Transverse colon (tissue), 4 donors: ENCODE data around the gene RANBP3L. TPM values are rescaled to one million over a fixed set of nuclear protein-coding genes. Genes with fewer than 3 reads are reported as not detected.
A peak's percentile ranks its signal among the peaks of the same experiment; 100 is the strongest.

Source experiments
- DNase-seq: peaks from one replicate; pipeline ENCODE4 v3.0.0-alpha.2; 2019
- H3K27ac ChIP-seq, 4 donors: fragments of 200-600 bp; sonication (generic); 2 replicates each; pipeline ENCODE4 v1.5.1; 2016 to 2018; ENCODE audit warnings: inconsistent platforms in 4 of 4
- H3K27me3 ChIP-seq: fragments of 200-600 bp; sonication (generic); 2 replicates; pipeline ENCODE4 v1.5.1; 2017; ENCODE audit warnings: inconsistent platforms
- H3K36me3 ChIP-seq, 4 donors: fragments of 200-600 bp; sonication (generic); 2 replicates each; pipeline ENCODE4 v1.5.1; 2017 to 2019; ENCODE audit warnings: inconsistent platforms in 4 of 4
- H3K4me1 ChIP-seq, 4 donors: fragments of 200-600 bp; sonication (generic); 2 replicates each; pipeline ENCODE4 v1.5.1; 2017 to 2020; ENCODE audit warnings: inconsistent platforms in 4 of 4
- H3K4me3 ChIP-seq, 4 donors: fragments of 200-600 bp; sonication (generic); 1 replicate in 1 of 4; 2 replicates in 3 of 4; pipeline versions ENCODE4 v1.5.1 to v1.6.1; 2017 to 2019; ENCODE audit warnings: inconsistent platforms in 4 of 4
- H3K9me3 ChIP-seq, 2 donors: fragments of 200-600 bp; sonication (generic); 2 replicates each; pipeline ENCODE4 v1.5.1; 2017 to 2019; ENCODE audit warnings: inconsistent platforms in 2 of 2
- EP300 ChIP-seq: sonication (generic); formaldehyde crosslinking; IDR thresholded peaks from one replicate; pipeline ENCODE4 v1.6.1; 2017; ENCODE audit warnings: antibody characterized with exemption, low read depth
- POLR2A ChIP-seq: fragments of 450-650 bp; IDR thresholded peaks from one replicate; pipeline ENCODE4 v1.6.1; 2016; ENCODE audit warnings: antibody characterized with exemption, mild to moderate bottlenecking, moderate library complexity
- POLR2AphosphoS5 ChIP-seq, 3 donors: sonication (generic); formaldehyde crosslinking; IDR thresholded peaks; one replicate each; pipeline ENCODE4 v1.6.1; 2016; ENCODE audit warnings: antibody characterized with exemption in 3 of 3
- WGBS, 2 donors: methylation state at CpG; one replicate each; pipeline ENCODE4 v1.1.5; 2018; ENCODE audit warnings: low coverage in 1 of 2; 5-methylcytosine and 5-hydroxymethylcytosine counted together
- in situ Hi-C, 4 donors: fragments of 200-750 bp; cut with MboI; loops; one replicate each; pipeline versions ENCODE4 v1.15.0 to v1.15.1; 2017; ENCODE audit warnings: low sequenced_read_pairs in 3 of 4, low pct_ligation_motif_present in 1 of 4, low pct_unique_long_range_greater_than_20kb in 1 of 4
- intact Hi-C: fragments of 100-400 bp; cut with DNase I; formaldehyde crosslinking; loops from one replicate; pipeline ENCODE4 v1.15.1; 2023; ENCODE audit warnings: low total_unique reads
- total RNA-seq, 4 donors: library from RNA; depleted of rRNA; stranded (reverse); fragments of >200 nt; gene quantifications; one replicate each; pipeline ENCODE4 v1.1.0, GENCODE V29; 2016
- TF ChIP-seq, protein P1 (sequence below), 5 experiments: fragments of 200-600 bp in 3 of 5; fragments of 450-650 bp in 2 of 5; sonication (generic) in 3 of 5; IDR thresholded peaks; 1 replicate in 2 of 5; 2 replicates in 3 of 5; pipeline ENCODE4 v1.5.1; 2016 to 2017; ENCODE audit warnings: antibody characterized with exemption in 5 of 5, inconsistent platforms in 3 of 5, mild to moderate bottlenecking in 2 of 5, moderate library complexity in 1 of 5

RANBP3L gene
- total RNA-seq, 4 donors from 2014 or later: 0.60 to 1.2 (median 0.96) TPM

GRCh38 chr5:36241631-36242533 lies 59.8 kb downstream of the RANBP3L start, which contains the start of gene NADK2:
NADK2 (minus strand) TSS chr5:36241925; CDS start chr5:36241798, 127 bp downstream.
- H3K36me3 ChIP-seq: no peaks in the 10 kb centered on the region
- H3K27ac ChIP-seq: peak within 1 kb of the TSS; percentile 98 to 99 (median 99)
- H3K4me3 ChIP-seq: peak within 1 kb of the TSS; percentile 87 to 98 (median 91)
- H3K27me3 ChIP-seq: no peaks in the 10 kb centered on the region
- in situ Hi-C loops (loop anchor here in 1 of 4 donors (10.0 kb wide), 1 partner anchor 87 kb away; the partner anchor contains the start of genes LMBRD2 and SKP2), intact Hi-C loops (loop anchor here (2.0 kb wide), 1 partner anchor 63 kb away; no protein-coding TSS in a partner anchor)
- 1% methylated on average over 58 of the region's 100 CpGs; no CpG with 5 or more reads in 1 of the 2 donors for WGBS, 2 donors
- TF ChIP-seq, protein P1, sequence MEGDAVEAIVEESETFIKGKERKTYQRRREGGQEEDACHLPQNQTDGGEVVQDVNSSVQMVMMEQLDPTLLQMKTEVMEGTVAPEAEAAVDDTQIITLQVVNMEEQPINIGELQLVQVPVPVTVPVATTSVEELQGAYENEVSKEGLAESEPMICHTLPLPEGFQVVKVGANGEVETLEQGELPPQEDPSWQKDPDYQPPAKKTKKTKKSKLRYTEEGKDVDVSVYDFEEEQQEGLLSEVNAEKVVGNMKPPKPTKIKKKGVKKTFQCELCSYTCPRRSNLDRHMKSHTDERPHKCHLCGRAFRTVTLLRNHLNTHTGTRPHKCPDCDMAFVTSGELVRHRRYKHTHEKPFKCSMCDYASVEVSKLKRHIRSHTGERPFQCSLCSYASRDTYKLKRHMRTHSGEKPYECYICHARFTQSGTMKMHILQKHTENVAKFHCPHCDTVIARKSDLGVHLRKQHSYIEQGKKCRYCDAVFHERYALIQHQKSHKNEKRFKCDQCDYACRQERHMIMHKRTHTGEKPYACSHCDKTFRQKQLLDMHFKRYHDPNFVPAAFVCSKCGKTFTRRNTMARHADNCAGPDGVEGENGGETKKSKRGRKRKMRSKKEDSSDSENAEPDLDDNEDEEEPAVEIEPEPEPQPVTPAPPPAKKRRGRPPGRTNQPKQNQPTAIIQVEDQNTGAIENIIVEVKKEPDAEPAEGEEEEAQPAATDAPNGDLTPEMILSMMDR (IDR thresholded peaks at IDR 0.05): peak; percentile 51 to 75 (median 64)
- TF ChIP-seq POLR2AphosphoS5 (IDR thresholded peaks at IDR 0.05) (peak; percentile 80 to 89 (median 88)), EP300 (peak; percentile 59), POLR2A (peak; percentile 62)
- H3K9me3 ChIP-seq: no peaks in the 10 kb centered on the region
- peak; percentile 95 for DNase-seq
- peaks cover 21 to 46% (median 36%) of the 10 kb centered on the region in 4 donors for H3K4me1 ChIP-seq

DNA sequence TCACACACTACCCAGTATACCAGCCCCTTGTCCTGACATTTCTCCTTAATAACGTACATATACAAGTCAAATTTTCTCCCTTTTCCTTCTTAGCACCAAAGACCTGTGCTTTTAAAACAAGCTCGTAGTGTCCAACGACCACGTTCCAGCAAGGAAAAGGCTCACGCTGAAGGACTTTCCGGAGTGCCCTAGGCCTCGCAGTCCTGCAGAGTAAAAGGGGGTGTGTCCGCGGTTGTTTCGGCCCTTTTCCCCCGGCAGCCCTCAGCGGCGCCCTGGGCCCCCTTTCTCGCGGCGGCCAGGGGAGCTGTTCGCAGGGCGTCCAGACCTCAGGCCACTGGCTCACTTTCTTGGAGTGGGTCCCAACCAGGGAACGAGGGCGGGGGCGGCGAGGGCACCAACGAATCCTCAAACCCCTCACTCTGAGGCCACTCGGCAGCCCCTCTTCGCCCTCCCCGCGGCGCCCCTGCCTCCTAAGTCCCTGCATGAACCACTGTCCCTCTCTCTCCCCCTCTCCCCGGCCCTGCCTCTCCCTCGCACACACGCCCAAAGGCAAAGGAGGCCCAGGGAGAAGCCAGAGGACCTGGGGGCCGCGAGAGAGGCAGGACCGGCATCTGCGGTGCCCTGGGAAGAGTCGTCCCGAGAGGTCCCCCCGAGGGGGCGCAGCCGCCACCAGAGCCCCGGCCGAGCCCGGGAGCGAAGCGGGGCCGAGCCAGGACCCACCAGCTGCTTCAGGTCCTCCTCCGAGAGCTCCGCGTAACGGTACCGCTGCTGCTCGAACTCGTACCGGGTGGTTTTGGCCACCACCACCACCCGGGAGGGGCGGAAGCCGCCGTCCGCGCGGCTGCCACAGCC lies 60.7 kb downstream of the RANBP3L start:
- Histone ChIP-seq H3K27ac (peak overlapping the region; percentile 98 to 99 (median 99)), H3K9me3 (no peaks in the 10 kb centered on the region), H3K4me3 (peak overlapping the region; percentile 87 to 98 (median 91)), H3K4me1 (peaks cover 21 to 46% (median 36%) of the 10 kb centered on the region in 4 donors), H3K36me3 (no peaks in the 10 kb centered on the region), H3K27me3 (no peaks in the 10 kb centered on the region)
- peak; percentile 68 for DNase-seq
- TF ChIP-seq EP300 (no peak), POLR2AphosphoS5 (IDR thresholded peaks at IDR 0.05) (peak in 2 of 3 donors; percentile 6 to 23)
- 0 to 1% methylated on average over 4 to 14 of the region's 61 CpGs for WGBS, 2 donors
- intact Hi-C loops: loop anchor here (2.0 kb wide), 1 partner anchor 64 kb away; no protein-coding TSS in a partner anchor
- in situ Hi-C loops: loop anchor here in 1 of 4 donors (10.0 kb wide), 1 partner anchor 86 kb away; the partner anchor contains the start of genes LMBRD2 and SKP2

- Histone ChIP-seq H3K27ac (peak overlapping the region; percentile 98 to 99 (median 99)), H3K4me3 (peak overlapping the region in 1 of 4 donors; percentile 98), H3K4me1 (peaks cover 21 to 49% (median 36%) of the 10 kb centered on the region in 4 donors), H3K36me3 (no peaks in the 10 kb centered on the region), H3K9me3 (no peaks in the 10 kb centered on the region), H3K27me3 (no peaks in the 10 kb centered on the region)
- in situ Hi-C loops: loop anchor here in 1 of 4 donors (10.0 kb wide), 1 partner anchor 85 kb away; the partner anchor contains the start of genes LMBRD2 and SKP2
- intact Hi-C loops: loop anchor here (2.0 kb wide), 1 partner anchor 65 kb away; no protein-coding TSS in a partner anchor
- no peak for TF ChIP-seq EP300
- TF ChIP-seq, protein P1 (IDR thresholded peaks at IDR 0.05): no peak
- no peak for TF ChIP-seq POLR2AphosphoS5 (IDR thresholded peaks at IDR 0.05)
- TF ChIP-seq POLR2A: no peak
- 32 to 36% methylated on average over 4 of the region's 4 CpGs for WGBS, 2 donors
- DNase-seq: no peak
Observed at GRCh38 chr5:36239370-36240293, 62.1 kb downstream of the RANBP3L start.
